Smooth muscle cell of the brain vasculature (primary cell): ENCODE measurements around the gene STK39.
"Not testable (repeated sequence)": the region's sequence is repeated elsewhere in the genome, so short reads cannot be mapped to it uniquely, and the experiment has no call there.

Experiments
- DNase-seq: peaks from one replicate; pipeline ENCODE4 v3.0.0-alpha.2; 2012; ENCODE audit warnings: low read depth, low spot score

STK39 gene

DNA sequence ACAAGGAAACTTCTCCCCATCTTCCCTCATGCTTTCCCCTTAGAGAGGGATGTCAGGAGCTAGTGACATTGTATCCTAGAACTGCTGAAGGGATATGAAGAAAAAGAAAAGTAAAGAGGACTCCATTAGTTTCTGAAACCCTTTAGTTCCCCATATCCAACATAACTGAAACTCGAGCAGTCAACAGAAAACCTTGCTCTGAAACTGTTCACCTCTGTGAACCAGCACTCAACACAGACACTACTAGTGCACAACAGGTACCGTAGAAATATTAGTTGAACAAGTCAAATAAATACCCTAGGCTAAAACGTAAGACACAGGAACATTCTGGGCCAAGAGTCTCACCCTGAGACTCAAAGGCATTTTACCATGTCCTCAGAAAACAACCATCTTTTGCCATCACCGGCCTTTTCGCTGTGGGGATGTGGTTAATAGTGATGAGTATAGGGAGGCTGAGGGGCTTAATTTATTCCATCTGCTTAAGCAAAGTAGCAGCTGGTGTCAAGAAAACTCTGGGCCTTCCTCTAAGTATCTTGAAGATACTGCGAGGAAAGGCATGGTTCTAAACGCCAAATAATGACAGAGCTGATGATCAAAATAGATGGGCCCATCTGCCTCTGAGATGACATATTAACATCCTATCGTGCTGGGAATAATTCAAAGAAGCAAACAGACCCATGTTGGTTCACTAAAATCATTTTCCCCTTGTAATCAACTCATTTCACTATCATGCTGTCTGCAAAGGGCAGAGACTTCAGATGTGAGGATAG, 156.8 kb downstream of the STK39 start:
- DNase-seq = no peak

DNA sequence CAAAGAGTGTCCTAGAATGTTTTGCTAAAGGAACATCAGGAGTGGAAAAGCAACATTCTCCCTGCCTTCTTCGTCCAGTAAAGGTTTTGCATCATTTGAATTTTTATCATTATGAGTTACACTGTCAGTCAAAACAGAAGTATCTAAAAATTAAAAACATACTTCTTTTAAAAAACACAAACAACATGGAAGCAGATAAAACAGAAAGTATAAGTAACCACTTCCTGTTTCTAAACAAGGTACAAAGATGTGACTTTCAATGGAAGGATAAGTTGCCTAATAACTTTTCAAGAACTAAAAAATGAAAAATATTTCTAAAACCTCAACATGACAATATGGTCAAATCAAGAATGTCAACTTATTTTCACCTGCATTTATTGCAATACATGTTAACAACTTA, 158.2 kb downstream of the STK39 start:
- no peak for DNase-seq

DNA sequence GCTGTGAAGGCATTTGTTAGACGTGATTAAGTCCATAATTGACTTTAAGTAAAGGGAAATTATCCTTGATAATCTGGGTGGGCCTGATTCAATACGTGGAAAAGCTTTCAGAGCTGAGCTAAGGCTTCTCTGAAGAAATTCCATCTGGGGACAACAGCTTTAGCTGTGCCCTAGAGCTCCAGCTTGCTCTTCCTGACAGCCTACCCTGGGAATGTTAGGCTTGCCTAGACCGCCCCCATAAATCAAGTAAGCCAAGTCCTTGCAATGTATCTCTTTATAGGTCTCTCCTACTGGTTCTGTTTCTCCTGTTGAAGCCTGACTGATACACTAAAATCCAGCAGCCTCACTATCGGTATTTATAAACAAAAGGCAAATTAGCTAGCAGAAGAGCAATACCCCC, 160.0 kb downstream of the STK39 start:
- DNase-seq = no peak

DNA sequence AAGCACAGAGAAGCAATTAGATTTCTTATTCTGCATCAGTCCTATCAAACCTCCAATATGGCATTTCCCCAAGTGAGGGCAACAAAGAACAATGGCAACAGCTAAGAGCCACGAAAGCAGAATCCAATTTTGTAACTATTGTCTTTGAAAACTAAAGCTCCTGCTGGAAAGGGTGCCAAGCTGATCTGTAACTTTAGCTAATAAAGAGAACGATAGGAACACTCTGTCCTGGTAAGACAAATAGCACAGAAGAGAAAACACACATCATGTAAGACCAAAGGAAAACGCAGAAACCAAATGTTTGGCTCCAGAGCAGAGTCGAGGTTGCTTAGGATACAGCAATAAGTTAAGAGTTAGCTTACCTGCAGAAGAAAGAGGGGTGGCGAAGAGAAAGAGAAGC, 160.5 kb downstream of the STK39 start:
- DNase-seq = no peak

DNA sequence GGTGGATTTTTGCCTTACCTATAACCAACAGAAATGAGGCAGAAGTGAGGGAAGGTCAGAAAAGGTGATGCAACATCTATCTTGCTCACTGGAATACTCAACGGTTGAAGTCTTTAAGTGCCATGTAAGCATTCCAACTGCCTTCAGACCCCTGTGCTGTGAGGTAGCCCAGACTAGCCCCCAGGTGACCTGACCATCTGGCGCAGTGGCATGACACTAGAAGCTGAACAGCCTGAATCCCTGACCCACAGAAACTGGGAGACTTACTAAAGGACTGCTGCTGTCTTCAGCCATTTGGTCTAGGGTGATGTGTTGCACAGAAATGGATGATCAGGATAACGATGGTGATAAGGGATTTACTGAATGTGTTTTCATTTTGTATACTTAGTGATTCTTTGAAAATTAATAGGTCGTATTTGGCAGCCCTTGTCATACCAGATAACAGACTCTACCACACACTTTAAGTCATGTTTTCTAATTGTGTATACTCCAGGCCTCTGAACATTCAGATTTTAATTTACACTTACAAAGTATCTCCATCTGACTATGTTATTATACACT, 161.5 kb downstream of the STK39 start:
- DNase-seq = no peak

DNA sequence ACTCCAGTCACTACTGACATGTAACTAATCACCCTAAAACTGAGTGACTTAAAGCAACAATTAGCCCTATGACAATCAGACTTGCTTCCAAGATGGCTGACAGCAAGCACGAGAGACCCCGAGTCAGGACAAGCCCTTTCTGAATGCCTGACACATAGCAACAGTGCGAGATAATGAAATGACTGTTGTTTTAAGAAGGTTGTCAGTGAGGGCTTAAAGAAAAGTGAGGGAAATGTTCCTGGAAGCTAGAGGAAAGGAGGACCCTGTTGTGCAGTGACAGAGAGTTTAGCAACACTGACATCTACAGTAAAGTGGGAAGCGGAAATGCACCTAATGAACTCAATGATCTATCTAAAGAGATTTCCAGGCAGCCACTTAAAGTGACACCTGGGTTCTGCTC, 163.1 kb downstream of the STK39 start:
- DNase-seq = no peak

DNA sequence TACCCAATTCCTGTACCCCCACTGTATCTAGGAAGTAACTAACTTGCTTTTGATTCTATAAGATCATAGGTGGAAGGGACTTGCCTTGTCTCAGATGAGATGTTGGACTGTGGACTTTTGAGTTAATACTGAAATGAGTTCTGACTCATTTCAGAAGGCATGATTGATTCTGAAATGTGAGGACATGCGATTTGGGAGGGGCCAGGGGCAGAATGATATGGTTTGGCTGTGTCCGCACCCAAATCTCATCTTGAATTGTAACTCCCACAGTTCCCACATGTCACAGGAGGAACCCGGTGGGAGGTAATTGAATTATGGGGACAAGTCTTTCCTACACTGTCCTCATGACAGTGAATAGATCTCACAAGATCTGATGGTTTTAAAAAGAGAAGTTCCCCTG, 165.9 kb downstream of the STK39 start:
- DNase-seq = not testable (repeated sequence)

DNA sequence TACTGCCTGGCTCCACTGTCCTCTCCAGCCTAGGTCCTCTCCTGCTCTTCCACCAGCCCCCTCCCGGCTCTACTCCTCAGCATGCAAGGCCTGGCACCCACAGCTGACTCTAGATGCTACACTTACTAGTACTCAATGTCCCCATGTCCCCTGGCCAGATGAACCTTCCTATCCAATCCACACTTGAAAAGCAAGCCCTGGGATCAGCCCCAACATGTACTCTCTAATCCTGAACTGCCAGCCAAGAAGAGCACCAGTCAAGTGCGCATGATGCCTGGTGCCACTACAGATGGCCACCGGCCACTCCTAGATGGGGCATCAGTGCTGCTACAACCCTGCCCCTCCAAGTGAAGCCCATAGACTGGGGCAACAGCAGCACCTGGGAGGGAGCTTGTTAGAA, 168.2 kb downstream of the STK39 start:
- DNase-seq = no peak

DNA sequence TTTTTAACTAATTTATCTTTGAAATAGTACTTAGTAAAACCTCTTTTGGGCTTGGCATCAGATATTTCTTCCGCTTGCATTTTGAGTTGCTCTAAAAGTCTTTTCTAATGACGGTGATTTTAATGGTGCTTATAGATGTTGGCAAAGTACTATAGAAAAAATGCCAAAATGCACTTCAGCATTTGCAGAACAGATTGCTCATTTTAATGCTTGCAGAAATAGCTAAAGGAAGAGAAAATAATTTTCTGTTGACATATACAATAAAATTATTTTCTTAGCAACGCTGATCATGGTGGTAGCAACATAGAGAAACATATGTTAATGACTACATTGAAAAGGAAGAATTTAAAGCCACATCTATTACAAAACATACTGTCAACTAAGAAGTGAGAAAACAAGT, 170.7 kb downstream of the STK39 start:
- DNase-seq = no peak

DNA sequence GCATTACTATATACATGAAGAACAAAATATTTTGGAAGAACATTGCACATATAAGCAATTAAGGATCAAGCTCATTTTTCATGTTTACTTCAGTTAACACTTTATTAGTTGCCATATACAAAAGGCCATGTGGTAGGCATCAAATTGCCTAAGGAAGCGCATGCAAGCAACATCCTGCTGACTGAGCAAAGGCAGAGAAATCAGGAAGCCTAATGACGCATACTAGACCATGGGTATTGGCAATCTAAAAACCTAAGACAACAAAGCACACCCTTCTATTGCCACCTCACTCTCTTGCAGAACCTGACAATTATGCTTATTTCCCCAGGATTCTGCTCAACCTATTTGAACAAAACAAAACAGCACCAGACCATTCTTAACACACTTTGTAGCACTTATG, 171.9 kb downstream of the STK39 start:
- DNase-seq = no peak

DNA sequence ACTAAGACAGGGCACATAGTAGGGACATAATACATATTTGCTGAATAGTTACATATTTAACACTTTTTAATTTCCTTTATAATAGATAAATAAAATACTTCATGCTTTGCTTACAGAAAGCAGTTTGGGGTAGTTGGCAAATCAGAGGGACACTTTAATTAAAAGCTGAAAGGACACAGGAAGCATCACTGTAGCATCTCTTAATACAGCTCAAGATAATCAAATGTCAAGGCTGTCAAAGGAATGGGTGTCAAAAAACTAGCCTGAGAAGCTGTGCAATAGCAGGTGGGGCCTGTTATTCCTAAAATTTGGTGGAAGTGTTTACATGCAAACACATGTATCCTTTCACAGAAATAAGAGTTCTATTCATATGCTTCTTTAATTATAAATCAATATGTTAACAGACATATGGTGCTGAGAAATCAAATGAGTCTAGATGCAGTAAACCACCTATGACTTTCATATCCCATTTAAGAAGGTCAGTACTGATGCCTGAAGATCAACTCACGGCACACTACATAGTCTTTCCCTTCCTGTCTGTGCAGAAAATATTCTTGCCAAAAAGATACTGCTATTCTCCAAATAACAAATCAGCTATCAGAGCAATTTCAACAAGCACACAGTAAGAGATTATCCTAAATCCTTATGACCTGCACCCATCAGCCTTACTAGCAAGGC, 174.6 kb downstream of the STK39 start:
- no peak for DNase-seq

DNA sequence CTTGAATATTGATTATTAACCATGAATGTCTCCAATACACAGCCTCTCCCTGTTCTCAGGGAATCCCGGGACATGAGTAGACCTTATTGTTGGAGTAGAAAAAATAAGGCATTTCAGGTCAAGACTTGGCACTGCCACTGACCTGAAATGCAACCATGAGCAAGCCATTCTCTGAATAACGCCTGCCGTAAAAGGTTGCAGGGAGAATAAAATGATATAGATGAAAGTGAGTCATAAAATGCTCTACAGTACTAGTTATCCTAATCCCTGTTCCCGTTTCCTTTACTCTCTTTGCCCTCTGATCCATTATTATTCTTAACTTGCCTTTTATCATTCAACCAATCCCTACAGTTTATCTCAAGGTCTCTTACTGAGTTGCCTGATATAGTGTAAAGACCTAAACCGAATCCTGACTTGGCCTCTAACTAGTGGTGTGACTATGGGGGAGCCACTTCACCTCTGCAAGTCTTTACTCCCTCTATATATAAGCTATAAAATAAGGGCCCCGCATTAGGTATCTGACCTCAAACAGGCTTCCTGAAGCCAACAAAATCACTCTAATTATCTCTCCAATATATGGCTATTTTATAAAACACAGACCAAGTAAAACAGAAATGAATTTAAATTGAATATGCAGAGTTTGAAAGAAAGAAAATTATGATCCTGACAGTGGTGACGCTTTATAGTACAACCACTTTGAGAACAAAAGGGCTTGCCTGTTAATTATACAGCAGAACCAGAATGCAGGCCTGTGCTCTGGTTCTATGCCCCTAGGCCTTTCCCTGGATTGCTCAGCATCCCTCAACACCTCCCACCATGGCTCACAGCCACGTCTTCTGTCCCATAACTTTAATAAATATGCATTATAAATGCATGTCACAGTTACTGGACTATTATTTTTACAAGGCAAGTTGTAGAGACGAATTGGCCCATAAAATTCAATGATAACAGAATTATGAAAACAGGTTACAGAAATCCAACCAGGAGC, 183.1 kb downstream of the STK39 start:
- no peak for DNase-seq

DNA sequence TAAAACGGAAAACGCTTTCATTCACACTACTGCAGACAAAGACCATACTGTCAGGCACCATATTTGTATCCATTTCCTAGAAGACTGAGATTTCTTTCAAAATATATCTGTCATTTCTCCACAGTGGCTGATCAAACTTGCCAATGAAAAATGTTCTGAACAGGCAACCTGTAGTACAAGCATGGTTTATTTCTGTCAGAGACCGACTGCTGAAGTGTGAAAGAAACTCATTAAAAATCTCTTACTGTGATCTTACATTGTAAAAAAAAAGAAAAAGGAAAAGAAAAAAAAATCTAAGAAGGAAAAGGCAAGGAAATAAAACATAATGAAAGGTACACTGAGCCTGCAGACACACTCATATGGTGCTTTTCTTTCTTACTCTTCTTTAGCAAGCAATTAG, 184.5 kb downstream of the STK39 start:
- DNase-seq = no peak

DNA sequence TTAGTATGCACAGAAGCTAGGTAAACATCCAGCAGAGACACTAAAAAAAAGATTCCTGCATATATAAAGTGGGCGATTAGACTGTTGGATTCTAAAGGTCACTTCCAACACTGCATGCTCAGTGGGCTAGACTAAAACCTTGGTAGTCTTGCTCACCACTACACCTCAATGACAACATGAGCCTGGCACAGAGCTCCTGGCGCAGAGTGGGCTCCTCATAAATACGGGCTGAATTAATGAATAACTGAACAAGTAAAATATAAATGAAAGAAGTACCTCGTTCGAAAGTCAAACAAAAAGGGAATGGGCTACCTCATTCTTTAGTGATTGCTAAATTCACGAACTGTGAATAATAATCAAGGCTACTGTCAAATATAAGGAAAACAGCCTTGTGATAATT, 185.3 kb downstream of the STK39 start:
- no peak for DNase-seq

DNA sequence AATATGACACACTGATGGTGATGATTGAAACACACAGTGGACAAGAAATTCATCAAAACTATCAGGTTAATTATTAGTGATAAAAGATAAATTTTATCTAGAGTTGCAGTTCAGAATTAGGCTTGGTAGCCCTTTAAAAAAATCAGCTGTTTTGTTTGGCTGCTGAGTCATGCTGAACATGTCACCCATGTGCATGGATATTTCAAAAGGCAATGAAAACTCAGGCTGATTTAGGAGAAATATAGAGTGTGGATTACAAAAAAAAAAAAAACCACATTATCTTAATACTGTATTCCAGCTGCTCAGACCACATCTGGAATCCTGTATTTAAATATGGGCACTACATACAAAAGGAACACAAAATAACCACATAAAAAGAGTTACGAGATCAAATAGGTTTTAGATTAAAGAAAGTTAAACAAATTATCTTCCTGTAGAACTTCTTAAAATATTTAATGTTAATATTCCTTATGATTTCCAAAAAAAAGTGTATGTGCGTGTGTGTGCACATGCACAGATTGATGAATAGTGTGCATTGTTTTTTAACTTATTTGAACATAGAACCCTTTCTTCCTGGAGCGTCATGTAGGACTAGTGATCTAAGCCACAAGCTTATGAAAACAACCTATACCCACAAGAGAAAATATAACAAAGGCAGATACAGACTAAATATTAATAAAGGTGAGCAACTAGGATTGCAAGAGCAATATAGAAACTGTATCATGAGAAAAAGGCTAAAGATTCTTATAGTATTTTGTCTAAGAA, 186.2 kb downstream of the STK39 start:
- no peak for DNase-seq

DNA sequence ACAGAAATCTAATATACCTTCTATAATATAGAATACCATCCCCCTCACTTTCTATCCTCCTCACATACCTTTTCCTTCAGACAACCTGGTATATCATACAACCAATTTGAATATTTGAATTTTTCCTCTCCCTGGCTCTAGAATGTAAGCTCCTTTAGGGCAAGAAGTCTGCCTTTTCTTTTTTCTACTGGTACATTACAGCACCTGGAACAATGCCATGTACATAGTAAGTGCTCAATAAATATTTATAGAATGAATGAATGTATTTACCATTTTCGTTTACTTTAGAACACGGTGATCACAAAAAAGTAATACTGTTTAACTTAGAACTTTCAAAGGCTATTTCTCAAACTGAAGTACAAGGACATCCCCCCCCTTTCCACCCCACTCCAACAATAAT, 187.6 kb downstream of the STK39 start:
- DNase-seq = no peak

DNA sequence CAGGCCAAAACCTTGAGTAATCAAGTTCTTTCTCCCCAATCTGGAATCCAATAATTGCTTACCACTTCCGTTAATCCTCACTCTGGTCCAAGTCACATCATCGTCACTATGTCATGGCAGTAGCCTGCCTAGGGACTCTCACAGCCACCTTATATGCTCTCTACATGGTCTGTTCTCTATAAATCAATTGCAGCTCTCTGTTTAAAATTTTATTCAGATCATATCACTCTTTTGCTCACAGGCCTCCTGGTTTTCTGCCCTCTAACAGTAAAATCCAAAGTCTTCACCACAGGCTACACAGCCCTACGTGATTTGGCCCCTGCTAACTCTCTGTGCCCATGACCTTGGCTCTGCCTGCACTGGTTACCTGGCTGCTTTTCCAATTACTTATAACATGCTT, 188.7 kb downstream of the STK39 start:
- no peak for DNase-seq

DNA sequence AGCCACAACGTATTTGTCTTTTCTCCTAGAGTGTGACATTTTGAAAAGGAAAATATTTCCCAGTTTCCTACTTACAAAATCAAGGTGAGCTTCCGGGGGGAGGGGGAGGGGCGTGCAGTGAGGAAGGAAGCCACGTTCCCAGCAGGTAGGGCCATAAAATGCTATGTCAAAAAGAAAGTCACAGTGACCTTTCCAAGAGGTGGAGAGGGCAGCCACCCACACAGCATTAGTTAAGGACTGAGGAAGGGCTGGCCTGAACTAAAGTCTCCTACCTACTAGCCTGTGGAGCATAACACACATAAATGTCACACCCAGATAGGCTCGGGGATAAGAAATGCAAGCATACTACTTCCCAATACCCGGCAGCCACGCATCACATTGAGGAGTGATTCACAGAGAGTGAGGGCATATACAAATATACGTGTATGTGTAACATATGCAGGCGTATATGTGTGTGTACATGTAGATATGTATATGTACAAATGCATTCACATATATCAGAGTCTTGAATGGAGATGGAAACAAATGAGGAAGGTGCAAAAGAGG, 191.1 kb downstream of the STK39 start:
- no peak for DNase-seq

DNA sequence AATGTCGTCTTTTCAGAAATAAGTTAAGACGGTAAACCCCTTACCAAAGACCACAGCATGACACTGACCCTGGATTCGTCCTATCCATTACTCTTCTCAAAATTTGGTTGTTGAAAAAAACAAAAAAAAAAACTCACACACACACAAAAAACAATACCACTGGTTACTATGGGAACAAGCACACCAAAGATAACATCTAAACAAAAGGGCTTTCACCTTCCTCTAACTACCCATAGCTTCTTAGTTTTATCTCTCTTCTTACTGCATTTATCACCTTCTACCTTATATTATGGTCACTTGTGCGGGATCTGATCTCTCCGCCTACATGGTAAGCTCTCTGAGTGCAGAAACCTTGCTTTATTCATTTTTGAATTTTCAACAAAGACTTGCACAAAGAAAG, 192.7 kb downstream of the STK39 start:
- no peak for DNase-seq

DNA sequence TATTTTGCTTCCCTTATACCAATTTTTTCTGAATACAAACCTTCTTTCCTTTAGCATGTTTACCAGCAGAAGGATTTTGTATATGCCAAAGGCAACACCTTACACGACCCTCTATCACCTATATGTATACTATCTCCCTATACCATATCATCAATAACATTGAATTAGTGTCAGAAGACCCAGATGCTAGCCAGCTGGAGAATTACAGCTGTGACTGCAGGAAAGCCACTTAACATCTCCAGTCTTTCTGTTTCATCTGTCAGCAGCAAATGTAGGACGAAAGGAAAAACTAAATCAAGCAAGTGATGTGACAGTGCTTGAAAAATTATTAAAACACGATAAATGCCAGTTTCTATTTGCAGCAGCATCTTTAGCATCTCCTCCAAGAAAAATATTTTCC, 193.7 kb downstream of the STK39 start:
- DNase-seq = no peak

DNA sequence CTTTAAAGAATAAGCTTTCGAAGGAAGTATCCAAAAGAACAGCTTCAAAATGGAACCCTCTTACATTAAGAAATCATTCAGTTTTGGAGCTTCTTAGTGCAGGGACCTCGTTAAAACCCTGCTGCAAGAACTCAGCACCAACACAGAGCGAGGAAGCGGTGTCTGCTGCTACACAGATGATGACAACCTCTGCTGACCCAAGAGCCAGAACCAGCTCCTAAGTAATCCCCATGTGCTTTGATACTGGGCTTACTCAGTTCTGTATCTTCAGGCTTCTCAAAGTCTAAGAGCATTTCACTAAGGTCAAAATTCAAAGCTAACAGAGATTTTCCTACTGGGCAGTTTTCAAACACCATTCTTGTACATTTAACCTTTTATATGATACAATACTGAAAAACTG, 194.6 kb downstream of the STK39 start:
- DNase-seq = no peak
